ENCODE results near the gene OR51A4.
"Not testable (repeated sequence)": the region's sequence is repeated elsewhere in the genome, so short reads cannot be mapped to it uniquely, and the experiment has no call there.

The OR51A4 gene, protein sequence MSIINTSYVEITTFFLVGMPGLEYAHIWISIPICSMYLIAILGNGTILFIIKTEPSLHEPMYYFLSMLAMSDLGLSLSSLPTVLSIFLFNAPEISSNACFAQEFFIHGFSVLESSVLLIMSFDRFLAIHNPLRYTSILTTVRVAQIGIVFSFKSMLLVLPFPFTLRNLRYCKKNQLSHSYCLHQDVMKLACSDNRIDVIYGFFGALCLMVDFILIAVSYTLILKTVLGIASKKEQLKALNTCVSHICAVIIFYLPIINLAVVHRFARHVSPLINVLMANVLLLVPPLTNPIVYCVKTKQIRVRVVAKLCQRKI

DNA sequence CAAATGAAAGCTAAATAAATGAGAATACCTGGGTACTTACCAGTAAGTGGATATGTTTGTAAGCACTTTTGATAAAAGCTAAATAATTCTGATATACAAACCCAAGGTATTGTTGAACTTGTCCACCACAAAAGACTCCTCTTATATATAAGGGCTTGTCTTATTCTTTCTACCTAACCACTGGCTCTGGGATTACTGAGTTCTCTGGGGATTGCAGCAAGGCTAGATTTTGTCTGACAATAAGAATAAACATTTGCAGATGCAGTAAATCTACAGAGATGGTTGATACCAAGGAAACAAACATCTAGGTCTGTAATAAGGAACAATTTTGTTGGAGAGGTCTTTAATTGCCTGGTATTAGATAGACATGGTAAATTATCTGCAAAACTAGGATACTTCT lies at the start of gene OR51A4:
Gene OR51A4 (minus strand): TSS at position 101 of the 400 bp plus-strand sequence. CDS start 505 bp downstream, outside the sequence.
- no peak for TF ChIP-seq ZNF274 (IDR thresholded peaks at IDR 0.05; ENCODE audit: low read depth, low read length)
- H3K4me3 ChIP-seq (ENCODE audit: low read length) = no peak within 1 kb of the TSS

DNA sequence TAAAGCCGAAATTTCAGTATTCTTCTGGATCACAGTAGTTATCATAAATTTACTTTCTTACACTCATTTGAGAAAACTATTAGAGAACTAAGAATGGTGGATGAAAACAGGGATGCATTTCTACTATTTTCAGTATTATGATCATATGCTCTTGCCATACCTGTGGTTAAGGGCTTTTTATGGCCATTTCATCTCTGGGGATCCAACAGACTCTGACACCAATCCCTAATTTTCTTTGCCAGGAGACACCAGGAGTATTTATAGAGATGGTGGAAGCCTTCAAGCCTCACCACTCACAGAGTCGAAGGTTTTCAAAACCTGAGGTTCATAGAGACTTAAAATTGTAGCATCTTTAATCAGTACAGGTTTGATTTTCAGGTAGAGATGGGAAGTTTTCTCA lies 47.1 kb upstream of the OR51A4 start, which contains the start of gene OR51L1:
Gene OR51L1 (plus strand): TSS at position 301 of the 400 bp plus-strand sequence. CDS start 4,132 bp downstream, outside the sequence.
- H3K4me3 ChIP-seq (ENCODE audit: low read length) = no peak within 1 kb of the TSS
- TF ChIP-seq ZNF274 (IDR thresholded peaks at IDR 0.05; ENCODE audit: low read depth, low read length) = no peak

GRCh38 chr11:4991060-4991459 lies 43.7 kb upstream of the OR51A4 start:
- no peak overlapping the region for H3K4me3 ChIP-seq (ENCODE audit: low read length)
- no peak for TF ChIP-seq ZNF274 (IDR thresholded peaks at IDR 0.05; ENCODE audit: low read depth, low read length)

- TF ChIP-seq ZNF274 (IDR thresholded peaks at IDR 0.05; ENCODE audit: low read depth, low read length) = no peak
- no peak overlapping the region for H3K4me3 ChIP-seq (ENCODE audit: low read length)
These were observed 36.4 kb upstream of the OR51A4 start for GRCh38 chr11:4983841-4984240.

DNA sequence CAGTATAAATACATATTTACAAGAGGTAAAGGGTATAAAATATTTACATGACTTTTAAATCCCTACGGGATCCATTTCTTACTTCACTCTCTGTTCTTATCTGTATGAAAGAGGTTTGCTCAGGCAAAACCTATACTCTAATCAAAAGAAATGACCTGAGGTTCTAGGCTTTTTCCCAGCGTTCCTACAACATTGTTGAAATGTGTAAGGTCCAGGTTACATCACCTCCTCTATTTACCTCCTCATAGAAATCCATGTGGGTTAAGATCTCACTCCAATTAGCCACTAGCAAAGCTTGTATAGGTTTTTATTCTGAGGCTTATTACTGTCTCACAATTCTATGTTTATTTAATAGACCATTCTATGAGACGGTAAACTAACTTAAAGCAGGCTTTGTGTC lies 35.3 kb upstream of the OR51A4 start:
- H3K4me3 ChIP-seq (ENCODE audit: low read length) = no peak overlapping the region
- TF ChIP-seq ZNF274 (IDR thresholded peaks at IDR 0.05; ENCODE audit: low read depth, low read length) = no peak

DNA sequence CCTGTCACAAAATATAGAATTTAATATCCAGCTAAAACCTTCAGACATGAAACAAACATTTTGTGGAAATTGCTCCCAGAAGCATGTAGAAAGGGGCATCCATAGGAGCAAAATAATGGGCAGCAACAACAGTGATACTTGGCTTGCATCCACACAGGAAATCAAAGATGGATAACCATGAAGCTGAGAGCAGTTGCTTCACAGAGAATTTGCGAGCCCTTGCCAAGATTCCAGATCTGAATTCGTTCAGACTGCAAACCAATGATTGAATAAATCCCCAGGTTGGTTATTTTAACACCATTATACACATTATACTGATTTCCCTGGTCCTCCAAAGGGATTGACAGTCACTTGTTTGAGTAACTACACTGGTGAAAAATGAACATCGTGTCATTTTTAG lies 31.6 kb upstream of the OR51A4 start:
- no peak overlapping the region for H3K4me3 ChIP-seq (ENCODE audit: low read length)

DNA sequence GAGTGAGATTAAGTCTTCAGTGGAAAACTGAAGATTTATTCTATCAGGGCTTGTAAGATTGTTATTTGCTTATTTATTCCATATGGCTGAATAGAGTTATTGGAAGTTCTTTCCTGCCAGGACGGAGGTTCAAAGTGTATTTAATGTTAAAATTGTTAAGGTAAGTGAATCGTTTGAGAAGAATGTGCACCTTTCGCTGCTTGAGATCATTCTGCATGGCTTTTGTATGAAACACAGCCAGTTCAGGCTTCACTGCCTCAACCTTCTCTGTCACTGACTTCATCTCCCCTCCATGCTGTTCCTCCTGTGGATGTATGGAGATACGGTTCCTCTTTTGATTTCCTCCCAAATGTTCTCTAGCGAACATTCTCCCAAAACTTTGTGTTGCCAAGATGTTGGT lies 28.0 kb upstream of the OR51A4 start:
- H3K4me3 ChIP-seq (ENCODE audit: low read length) = no peak overlapping the region
- TF ChIP-seq ZNF274 (IDR thresholded peaks at IDR 0.05; ENCODE audit: low read depth, low read length) = no peak

More for the DNA sequence above, 31.6 kb upstream of the OR51A4 start:
- TF ChIP-seq ZNF274 (IDR thresholded peaks at IDR 0.05; ENCODE audit: low read depth, low read length) = no peak

GRCh38 chr11:4962816-4963215 lies 15.4 kb upstream of the OR51A4 start:
- TF ChIP-seq ZNF274 (IDR thresholded peaks at IDR 0.05; ENCODE audit: low read depth, low read length) = no peak
- H3K4me3 ChIP-seq (ENCODE audit: low read length) = no peak overlapping the region

DNA sequence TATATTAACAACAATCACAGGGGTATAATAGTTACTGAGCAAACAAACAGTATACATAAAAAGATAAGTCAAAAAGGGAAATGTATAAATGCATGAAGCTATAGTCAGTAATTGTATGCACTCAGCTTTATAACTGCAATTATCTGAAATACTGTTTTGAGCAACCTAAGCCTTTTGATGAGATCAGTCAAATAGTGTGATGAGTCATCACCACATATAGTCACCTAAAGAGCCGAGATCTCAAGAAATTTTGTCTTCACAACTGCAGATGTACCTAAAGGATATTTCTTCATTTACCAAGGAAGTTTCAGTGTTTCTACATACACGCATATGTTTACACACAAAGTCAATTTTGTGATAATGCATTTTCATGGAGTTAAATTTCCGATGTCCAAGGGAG lies 13.5 kb upstream of the OR51A4 start:
- H3K4me3 ChIP-seq (ENCODE audit: low read length) = no peak overlapping the region
- TF ChIP-seq ZNF274 (IDR thresholded peaks at IDR 0.05; ENCODE audit: low read depth, low read length) = no peak

DNA sequence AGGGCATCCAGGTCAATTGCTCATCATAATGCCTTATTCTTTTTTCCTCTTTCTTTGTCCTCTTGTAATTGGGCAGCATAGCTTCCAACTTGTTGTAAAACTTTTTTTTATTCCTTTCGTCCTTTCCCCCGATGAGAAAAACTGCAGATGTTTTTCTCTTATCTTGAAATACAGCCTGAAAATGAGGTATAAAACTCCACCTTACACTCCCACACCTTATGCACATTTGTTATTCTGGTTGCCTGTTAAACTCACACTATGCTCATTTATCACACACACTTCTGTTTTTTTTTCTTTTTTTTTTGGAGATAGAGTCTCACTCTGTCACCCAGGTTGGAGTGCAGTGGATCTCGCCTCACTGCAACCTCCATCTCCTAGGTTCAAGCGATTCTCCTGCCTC lies 10.0 kb upstream of the OR51A4 start:
- H3K4me3 ChIP-seq (ENCODE audit: low read length) = no peak overlapping the region
- no peak for TF ChIP-seq ZNF274 (IDR thresholded peaks at IDR 0.05; ENCODE audit: low read depth, low read length)

DNA sequence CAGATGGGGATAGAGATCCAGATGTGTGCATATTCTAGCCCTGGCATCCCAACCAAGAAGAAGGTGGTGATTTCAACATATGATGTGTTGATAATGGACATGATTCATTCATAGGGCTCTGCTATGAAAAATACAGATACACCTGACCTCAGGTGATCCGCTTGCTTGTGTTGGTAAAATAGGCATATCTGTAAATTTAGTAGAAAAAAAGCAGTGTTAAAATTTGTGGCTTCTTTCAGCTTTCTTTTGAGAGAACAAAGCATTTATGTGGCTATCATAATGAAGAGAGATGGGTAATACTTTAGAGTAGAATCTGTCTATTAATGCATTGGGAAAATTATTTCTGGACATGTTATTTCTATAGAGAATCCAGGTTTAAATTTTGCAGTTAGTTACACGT lies 8.2 kb upstream of the OR51A4 start, which contains the start of gene OR51A2:
Gene OR51A2 (minus strand): TSS at position 101 of the 400 bp plus-strand sequence. CDS start 0 bp downstream, at position 101.
- not testable (repeated sequence) for H3K4me3 ChIP-seq (ENCODE audit: low read length)

DNA sequence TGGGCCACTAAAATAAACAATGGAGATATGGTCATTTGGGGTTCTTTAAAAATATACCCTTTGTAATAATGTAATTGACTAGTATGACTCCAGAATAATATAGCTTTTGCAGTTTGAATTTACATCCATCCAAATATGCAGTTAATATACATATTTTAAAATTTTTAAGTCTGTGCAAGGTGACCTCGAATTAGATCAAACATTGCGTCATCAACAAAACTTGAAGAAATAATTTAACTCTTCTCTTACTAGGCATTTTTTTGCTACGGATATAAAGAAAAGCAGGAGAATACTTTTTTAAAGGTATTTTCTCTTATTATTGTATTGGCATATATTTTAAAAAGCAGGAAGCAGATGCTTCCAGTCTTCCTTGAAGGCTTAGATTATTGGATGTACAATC lies 10.7 kb downstream of the OR51A4 start:
- no peak for TF ChIP-seq ZNF274 (IDR thresholded peaks at IDR 0.05; ENCODE audit: low read depth, low read length)
- no peak overlapping the region for H3K4me3 ChIP-seq (ENCODE audit: low read length)

DNA sequence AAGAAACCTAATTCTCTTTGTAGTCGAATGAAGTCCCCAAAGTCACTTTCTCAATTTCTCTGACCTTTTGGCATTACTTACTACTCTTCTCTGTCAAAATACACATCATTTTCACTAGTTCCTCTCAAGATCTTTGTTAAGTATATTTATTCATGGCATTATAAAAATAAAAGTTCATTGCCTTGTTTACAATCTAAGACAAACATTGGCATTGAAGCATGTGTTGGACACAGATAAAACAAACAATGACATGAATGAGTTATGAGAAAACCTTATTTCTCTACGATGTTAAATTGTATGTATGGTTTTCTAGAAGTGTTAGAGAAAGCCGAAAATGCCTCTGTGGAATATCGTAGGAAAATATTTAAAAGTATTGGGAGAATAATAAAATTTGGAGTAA lies 14.7 kb downstream of the OR51A4 start:
- no peak overlapping the region for H3K4me3 ChIP-seq (ENCODE audit: low read length)
- TF ChIP-seq ZNF274 (IDR thresholded peaks at IDR 0.05; ENCODE audit: low read depth, low read length) = no peak

DNA sequence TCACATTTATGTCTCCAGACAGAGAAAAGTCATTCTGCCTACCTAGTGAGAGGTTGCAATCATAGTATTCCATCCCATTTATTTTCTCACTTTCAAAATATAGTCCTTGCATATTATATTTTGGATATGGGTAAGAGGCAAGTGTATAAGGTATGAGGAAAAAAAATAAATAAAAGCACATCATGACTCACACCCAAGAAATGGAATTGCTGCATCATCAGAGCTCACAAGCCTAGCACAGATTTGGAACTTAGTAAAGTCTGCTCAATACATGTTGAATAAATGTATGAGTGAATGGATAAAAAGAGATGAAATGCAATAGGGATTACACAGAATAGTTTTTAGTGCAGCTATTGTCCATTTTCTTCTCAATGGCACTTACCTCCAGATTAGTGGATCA lies 20.8 kb downstream of the OR51A4 start:
- TF ChIP-seq ZNF274 (IDR thresholded peaks at IDR 0.05; ENCODE audit: low read depth, low read length) = no peak

DNA sequence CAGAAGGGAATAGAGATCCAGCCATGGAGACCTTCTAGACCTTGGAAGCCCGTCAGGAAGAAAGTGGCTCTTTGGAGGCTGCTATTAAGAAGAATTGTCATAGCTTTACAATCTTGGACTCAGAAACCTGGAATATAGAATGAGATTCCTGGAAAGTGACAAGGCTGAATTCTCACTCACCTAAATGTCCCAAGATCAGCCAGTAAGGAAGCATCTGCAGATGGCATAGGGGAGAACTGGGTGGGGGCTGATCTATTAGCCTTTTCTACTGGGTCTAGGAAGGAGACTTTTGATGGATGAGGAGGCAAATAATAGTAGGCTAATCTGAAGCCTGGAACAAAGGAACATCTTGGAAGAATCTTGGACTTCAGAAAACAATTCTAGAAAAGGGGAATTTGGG lies 23.2 kb downstream of the OR51A4 start, which contains the start of gene OR51G1:
Gene OR51G1 (minus strand): TSS at position 101 of the 400 bp plus-strand sequence. CDS start 0 bp downstream, at position 101.
- TF ChIP-seq ZNF274 (IDR thresholded peaks at IDR 0.05; ENCODE audit: low read depth, low read length) = no peak
- no peak within 1 kb of the TSS for H3K4me3 ChIP-seq (ENCODE audit: low read length)

More for the DNA sequence above, 20.8 kb downstream of the OR51A4 start:
- H3K4me3 ChIP-seq (ENCODE audit: low read length) = no peak overlapping the region
